HG03558 (cell line): ENCODE results near the gene NCOA3.
"Not testable (repeated sequence)": the region's sequence is repeated elsewhere in the genome, so short reads cannot be mapped to it uniquely, and the experiment has no call there.

ENCODE experiments used
- ATAC-seq: cut with Tn5 transposase; IDR thresholded peaks from one replicate; pipeline ENCODE4 v1.9.1; 2021; ENCODE audit warnings: moderate number of reproducible peaks; ENCODE audit not compliant: unreplicated experiment; ENCODE audit errors: extremely low read depth

The NCOA3 gene

DNA sequence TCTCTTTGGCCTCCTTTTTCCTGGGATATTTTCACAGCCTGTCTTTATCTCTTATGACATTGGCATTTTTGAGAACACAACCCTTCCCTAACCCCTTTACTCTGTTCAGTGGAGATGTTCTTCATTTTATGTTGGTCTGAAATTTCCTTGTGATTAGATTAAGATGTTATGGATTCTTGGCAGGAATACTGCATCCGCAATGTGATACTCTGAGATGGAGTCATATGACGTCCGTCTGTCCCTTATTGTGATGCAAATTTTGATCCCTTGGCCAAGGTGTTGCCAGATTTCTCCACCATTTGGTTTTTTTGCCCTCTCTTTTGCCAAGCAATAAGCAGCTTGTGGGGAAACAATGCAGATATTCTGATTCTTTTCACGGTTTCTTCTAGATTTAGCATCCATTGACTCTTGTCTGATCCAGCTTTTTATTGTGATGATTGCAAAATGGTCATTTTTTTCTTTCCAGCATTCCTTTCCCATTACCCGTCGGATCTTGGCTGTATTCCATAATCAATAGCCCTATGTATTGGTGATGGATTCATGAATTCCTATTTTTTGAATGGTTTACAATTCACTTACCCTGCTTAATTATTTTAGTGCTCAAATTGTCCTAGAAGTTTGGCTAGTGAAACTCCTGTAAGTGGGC lies 85.1 kb downstream of the NCOA3 start:
- no peak for ATAC-seq

DNA sequence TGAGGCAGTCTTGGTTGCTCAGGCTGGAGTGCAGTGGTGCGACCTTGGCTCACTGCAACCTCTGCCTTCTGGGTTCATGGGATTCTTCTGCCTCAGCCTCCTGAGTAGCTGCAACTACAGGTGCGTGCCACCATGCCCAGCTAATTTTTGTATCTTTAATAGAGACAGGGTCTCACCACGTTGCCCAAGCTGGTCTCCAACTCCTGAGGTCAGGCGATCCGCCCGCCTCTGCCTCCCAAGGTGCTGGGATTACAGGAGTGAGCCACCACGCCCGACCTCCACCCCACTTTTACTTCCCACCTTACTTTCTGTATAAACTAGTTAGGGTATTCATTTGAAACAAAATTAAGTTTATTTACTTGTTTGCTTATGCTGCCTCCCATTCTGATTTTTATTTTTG lies 86.5 kb downstream of the NCOA3 start:
- no peak for ATAC-seq

DNA sequence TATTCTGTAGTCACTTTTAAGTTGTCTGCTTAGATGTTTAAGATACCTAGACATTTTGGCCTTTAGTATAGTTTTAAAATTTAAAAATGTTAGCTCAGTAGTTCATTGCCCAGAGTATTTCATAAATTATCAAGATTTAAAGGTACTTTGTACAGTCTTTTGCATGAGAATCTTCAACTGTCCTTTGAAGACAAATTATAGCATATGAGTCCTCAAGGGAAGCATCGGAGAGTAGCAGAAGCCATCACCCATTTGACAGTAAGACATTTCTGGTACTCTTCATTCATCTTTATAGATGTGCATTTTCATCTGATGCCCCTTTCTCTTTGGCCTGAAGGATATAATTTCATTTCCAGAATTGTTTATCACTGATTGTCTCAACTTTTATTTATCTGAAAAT lies 89.5 kb downstream of the NCOA3 start:
- no peak for ATAC-seq

DNA sequence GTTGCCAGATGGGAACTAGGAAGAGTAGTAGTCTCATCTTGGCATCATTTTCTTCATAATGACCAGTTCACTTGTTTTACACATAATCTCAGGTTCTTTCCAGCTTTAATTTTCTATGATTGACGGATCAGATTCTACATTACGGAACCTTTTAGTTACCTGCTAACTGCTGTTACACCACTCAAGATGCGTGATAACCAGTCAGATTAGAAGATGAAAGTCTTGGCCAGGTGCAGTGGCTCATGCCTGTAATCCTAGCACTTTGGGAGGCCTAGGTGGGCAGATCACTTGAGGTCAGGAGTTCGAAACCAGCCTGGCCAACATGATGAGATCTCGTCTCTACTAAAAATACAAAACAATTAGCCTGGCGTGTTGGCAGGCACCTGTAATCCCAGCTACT lies 92.5 kb downstream of the NCOA3 start:
- ATAC-seq: no peak

DNA sequence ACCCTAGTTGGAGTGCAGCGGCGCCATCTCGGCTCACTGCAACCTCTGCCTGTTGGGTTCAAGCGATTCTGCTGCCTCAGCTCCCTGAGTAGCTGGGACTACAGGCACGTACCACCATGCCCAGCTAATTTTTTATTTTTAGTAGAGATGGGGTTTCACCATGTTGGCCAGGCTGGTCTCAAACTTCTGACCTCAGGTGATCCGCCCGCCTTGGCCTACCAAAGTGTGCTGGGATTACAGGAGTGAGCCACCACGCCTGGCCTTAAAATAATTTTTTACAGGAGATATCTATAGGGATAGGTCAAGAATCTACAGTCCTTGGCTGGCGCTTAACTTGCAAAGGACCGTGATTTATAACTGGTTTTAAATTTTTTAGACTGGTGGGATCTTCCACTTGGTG lies 93.5 kb downstream of the NCOA3 start:
- not testable (repeated sequence) for ATAC-seq

DNA sequence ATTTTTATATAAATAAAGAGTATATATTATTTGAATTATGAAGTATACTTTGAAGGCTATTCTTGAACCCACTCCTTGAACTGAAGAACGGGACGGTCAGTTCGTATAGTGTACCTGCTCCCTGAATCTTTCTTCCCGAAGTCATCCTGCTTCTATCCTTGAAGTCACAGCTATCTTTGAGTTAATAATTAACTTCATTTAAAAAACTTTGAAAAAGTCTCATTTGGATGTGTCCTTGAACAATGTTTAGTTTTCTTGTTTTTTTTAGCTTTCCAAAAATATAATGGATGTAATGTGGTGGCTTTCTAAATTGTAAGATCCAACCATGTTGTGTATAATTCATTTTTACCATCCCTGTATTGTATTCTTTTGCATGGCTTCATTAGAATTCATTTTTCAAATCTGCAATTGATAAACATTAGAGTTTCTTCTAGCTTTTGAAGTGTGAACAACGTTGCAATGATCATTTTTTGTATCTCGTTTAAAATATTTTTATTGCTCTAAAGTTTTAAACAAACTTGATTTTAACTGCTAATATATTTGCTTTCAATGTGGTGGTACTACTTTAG lies 94.4 kb downstream of the NCOA3 start:
- ATAC-seq: no peak

DNA sequence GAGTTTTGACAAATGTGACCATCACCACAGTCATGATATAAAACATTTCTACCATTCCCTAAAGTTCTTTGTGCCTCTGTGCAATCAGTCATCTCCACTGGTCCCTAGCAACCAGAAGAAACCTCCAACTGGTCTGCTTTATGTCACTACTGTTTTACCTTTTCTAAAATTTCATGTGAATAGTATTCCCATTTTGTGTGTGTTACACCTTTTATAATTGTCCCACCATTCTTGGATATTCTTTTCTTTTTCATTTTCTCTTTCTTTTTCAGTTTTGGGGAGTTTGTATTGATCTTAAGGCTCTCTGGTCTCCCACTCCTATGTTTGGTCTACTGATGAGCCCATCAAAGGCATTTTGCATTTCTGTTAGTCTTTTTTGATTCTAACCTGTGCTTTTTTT lies 95.4 kb downstream of the NCOA3 start:
- no peak for ATAC-seq

DNA sequence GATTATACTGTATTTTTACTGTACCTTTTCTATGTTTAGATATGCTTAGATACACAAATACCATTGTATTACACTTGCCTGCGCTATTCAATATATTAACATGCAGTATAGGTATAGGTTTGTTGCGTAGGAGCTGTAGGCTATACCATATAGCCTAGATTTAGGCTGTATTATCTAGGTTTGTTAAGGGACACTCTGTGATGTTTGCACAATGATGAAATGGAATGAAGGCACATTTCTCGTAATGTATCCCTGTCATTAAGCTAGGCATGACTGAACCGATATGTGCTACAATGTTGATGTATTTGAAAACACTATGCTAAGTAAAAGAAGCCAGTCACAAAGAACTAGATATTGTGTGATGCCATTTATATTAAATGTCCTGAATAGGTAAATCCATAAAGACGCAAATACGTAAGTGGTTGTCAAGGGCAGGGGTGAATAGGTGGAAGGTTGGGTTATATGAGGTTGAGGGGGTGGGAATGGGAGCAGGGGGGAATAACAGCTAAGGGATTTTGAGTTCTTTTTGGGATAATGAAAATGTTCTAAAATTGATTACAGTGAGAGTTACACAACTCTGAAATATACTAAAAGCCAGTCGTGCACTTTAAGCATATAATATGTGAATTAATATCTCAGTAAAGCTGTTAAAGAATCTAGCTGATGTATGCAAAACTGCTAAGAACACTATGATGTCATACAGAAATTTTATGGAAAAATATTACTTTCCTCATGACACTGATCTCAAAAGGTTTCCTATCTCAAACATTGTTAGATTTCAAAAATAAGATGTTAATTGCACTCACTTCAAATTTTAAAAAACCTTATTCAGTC lies 97.4 kb downstream of the NCOA3 start:
- no peak for ATAC-seq

DNA sequence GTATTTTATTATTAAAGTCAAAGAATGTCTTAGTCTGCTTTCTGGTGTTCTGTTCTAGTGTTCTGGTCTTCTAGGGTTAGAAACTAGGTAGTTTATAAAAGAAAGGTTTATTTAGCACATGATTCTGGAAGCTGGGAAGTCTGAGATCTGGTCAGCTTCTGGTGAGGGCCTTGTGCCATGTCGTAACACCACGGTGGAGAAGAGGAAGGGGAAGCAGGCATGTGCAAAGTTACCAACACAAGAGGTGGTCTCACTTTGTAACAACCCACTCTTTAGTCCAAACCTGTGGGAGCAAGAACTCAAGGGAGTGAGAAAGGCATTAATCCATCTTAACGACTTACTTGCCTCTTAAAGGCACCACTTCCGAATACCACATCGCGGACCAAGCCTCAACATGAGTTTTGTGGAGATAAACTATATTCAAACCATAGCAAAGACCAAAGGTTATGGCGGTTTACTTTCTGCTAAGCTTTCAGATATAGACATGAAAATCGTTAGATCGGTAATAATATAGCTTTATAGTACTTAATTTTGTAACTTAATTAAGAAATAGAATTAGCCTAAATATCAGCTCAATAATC lies 99.4 kb downstream of the NCOA3 start:
- no peak for ATAC-seq

DNA sequence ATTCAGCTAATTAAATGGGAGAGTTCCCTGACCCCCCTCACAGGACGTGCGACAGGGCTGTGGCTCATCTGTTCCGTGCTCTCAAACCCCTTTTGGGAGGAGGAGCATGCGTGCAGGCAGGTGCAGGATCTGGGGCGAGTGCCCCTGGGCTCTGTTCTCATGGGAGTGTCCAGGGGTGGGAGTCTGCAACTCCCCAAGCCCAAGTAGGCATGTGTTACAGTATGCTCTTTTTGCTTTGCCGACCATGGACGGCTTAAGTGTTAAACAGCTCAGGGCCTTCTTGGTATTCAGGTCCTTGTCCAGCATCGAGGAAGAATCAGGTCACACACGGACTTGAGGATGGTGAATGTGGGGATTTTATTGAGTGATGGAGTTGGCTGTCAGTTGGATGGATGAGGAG lies 101.6 kb downstream of the NCOA3 start:
- no peak for ATAC-seq

DNA sequence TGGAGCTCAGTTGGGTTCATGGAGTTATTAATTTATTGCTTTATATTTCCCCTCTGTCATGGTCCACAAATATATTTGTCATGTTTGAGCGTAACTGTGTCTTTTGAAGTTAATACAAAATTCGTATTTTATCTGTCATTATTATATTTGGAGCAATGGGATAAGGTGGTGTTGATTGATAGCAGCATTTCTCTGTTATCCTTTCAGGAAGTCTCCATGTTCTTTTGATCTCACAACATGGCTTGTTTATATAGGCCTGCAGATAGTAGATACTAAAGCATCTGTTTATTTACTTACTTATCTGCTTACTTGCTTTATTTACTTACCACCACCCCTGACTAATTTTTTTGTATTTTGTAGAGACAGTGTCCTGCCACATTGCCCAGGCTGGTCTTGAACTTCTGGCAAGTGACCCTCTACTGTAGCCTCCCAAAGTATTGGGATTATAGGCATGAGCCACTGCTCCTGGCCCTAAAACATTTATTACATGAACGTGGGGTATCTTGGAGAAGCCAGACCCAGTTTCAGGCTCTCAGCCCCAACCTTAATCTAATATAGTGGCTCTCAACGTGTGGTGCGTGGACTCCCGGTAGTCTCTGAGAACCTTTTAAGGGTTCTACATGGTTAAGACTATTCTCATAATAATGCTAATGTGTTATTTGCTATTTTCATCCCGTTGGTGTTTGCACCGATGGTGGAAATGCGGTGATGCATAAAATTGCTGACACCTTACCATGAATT lies 104.2 kb downstream of the NCOA3 start:
- no peak for ATAC-seq

DNA sequence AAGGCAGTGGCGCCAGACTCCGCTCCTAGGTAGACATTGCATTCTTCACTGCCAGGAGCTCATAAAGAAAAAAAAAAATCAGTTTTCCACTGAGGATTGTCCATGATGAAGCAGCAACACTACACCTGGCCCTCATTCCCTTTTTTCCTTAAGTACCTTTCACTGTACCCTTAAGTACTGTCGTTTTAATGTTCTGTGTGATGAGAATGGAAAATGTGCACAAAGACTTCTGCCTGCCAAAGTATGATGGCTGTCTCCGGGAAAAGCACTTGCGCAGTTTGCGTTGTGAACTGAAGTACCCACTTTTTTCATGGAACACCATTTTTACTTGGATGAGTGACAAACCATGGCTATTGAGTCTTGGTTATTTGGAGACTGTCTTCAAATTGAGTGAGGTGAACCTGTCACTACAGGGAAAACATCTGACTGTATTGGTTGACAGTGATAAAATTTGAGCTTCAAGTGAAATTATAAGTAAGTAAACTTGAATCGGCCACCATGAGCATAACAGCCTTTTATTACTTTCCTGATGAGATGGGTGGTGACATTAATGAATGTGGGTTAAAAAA lies 104.8 kb downstream of the NCOA3 start:
- ATAC-seq: no peak

DNA sequence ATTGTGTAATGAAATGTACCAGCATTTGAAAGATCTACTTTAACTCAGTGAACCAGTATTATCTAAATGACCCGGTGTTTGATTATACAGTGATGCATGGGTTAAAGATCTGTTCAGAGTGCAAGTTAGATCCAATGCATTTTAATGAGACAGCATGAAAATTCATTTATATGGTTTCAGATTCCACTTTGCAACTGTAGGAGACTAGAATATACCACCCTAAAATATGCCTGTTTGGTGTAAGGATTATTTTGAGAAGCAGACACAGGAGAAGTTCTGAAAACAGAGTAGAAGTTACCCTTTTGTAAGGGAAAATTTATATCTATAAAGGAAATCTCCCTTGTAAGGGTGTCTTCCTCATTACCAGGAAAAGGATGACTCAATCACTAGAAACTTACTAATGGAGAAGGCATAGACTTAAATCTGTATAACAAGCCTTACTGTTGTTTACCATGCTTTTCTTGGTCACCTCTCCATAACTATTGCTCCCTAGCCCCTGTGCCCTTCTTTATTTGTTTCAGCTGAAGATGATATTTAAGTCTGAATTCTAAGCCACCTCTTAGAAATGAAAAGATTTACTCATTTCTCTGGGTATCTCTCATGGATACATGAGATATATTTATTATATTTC lies 105.4 kb downstream of the NCOA3 start:
- no peak for ATAC-seq

DNA sequence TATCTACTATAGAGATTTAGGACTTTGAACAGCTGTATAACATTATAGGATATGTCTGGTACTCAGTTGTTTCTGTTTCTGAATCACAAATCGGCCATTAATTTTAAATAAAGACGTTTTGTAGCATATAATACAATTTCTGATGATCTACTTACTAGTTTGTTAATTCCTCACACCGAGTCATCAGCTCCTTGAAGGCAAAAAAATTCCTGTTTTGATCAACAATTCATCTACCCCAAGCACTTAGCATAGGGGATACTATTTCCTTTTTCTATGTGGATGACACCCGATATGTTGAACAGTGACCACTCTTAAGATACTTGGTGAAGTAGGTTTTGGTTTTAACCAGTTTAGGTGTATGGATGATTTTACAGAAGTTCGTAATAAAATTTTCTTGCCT lies 107.3 kb downstream of the NCOA3 start:
- ATAC-seq: no peak

DNA sequence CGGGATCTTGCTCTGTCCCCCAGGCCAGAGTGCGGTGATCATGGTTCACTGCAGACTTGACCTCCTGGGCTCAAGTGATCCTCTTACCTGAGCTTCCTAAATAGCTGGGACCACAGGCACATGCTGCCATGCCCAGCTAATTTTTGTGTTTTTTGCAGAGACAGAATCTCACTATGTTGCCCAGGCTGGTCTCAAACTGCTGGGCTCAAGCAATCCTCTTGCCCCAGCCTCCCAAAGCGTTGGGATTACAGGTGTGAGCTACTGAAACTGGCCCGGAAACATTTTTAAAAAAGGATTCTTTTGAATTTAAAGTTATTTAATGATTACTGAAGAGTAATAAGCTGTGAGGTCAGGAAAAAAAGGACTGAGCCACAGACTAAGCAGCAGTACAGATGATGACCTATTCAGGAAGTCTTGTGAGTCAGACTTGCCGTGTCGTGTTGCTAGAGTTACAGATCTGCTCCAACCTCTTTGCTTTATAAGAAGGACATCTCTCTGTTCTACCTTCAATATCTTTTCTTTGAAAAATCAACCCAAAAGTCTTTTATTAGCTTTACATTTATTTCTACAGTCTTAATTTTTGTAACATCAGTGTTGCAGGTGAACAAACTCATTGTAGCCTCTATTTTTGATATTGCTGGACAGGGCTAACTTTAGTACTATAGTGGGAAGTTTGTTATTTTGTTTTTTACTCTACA lies 108.7 kb downstream of the NCOA3 start:
- ATAC-seq: no peak

DNA sequence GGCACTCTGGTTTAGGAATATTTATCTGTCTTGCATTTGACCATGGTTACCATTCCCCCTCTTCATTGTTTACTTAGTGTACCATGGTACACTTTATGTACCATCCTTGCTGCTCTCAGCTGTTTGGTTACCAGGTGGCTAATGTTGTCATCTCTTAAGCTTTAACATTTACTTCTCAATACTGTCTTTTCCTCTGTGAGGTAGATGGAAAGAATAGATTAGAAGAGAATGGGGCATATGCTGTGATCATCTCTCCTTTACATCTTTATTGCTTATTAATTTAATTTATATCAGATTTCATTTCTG lies 109.2 kb downstream of the NCOA3 start:
- ATAC-seq: no peak

DNA sequence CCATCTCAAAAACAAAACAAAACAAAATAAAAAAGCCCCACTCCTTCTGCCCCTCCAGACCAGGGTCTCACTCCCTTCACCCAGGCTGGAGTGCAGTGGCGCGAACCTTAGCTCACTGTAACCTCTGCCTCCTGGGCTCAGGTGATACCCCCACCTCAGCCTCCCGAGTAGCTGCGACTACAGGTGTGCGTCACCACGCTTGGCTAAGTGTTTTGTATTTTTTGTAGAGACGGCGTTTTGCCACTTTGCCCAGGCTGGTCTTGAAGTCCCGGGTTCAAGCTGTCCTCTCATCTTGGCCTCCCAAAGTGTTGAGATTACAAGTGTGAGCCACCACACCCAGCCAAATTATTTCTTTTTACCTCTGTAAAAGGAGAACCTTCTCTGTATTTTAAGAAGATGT lies 110.1 kb downstream of the NCOA3 start:
- ATAC-seq: no peak

DNA sequence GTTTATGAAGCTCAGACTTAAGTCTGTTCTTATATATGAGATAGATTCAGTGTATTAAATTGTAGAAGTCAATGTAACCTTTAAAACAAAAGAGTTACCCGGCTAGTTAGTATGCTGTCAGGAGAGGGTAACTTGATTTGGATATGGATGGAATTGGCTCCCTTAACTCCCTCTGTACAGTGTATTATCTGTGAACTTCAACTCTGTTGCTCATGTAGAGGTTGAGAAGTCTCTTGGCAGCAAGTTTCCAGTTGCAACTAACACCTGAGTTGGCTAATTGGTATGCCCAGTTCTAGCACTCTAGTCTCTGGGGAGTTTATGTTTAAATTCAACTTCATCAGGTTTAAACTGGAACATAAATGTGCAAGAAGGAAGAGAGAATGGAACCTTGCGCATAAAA lies 111.0 kb downstream of the NCOA3 start:
- no peak for ATAC-seq

DNA sequence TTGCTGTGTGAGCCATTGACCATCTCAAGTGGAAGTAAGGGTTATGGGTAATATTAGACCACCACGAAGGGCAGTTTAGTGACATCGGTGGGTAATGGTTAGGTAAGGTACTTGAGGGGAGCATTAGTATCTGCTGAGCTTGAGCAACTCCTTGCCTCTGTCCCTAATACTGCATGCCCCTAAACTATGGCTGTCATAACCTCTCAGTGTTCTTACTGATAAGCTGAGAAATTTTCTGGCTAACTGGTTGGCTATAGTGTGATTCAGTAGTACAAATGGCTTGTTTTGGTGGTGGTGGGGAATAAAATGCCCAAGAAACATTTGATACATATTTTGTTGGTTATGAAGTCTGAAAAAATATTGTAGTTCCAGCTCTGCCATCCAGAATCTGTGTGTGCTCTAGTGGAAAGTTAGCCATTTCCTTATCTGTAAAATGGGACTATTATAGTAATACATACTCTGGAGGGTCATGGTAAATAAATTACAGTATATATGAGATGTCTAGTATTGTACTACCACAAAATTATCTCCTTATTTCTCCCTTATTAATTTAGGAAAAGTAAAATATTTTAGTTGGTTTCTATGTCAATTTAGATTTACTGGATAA lies 113.1 kb downstream of the NCOA3 start:
- ATAC-seq: no peak
